ENCODE results near the gene KIF16B.

KIF16B gene

DNA sequence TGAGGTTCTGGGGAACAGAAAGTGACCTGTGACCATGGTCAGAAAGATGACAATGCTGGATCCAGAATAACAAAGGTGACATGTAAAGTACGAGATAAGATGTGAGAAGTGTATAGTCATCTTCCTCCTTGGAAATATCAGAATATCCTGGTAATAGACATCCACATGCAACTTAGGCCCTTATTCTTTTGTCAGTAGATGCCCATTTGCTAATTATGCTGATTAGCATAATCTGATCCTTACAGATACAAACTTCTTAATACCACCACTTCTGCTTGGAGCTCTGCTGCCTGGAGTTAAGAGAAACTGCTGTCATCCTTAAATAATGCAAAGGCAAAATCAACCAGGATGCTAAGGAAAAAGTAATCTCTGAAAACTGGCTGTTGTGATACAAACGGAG is 91.3 kb downstream of the KIF16B start:
- no peak overlapping the region for H3K4me3 ChIP-seq (ENCODE audit: low read depth, low read length)
- no peak overlapping the region for H3K27ac ChIP-seq
- in situ Hi-C loops (cut with HindIII; ENCODE audit: low pct_ligation_motif_present, low sequenced_read_pairs) = no loop called here
- no peaks in the 10 kb centered on the region for H3K27me3 ChIP-seq (replicated peaks)
- DNase-seq = no peak
- TF ChIP-seq, protein P1, sequence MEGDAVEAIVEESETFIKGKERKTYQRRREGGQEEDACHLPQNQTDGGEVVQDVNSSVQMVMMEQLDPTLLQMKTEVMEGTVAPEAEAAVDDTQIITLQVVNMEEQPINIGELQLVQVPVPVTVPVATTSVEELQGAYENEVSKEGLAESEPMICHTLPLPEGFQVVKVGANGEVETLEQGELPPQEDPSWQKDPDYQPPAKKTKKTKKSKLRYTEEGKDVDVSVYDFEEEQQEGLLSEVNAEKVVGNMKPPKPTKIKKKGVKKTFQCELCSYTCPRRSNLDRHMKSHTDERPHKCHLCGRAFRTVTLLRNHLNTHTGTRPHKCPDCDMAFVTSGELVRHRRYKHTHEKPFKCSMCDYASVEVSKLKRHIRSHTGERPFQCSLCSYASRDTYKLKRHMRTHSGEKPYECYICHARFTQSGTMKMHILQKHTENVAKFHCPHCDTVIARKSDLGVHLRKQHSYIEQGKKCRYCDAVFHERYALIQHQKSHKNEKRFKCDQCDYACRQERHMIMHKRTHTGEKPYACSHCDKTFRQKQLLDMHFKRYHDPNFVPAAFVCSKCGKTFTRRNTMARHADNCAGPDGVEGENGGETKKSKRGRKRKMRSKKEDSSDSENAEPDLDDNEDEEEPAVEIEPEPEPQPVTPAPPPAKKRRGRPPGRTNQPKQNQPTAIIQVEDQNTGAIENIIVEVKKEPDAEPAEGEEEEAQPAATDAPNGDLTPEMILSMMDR (IDR thresholded peaks at IDR 0.05; ENCODE audit: low read depth, low read length, missing control alignments) = no peak
- no peaks in the 10 kb centered on the region for H3K36me3 ChIP-seq (replicated peaks)

DNA sequence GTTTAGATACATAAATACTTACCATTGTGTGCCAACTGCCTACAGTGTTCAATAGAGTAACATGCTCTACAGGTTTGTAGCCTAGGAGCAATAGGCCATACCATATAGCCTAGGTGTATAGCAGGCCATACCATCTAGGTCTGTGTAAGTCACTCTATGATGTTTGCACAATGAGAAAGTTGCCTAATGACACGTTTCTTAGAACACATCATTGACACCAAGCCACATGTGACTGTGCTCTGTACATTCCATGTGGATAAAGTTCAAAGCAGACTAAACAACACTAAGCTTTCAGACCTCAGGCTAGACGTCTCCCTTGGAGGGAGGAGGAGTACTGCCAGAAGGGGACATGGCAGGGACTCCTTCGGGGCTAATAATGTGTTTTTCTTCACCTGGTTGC is 93.6 kb downstream of the KIF16B start:
- Histone ChIP-seq H3K4me3 (ENCODE audit: low read depth, low read length) (no peak overlapping the region), H3K36me3 (replicated peaks) (no peaks in the 10 kb centered on the region), H3K27ac (no peak overlapping the region), H3K27me3 (replicated peaks) (no peaks in the 10 kb centered on the region)
- TF ChIP-seq, protein P1 (IDR thresholded peaks at IDR 0.05; ENCODE audit: low read depth, low read length, missing control alignments) = no peak
- DNase-seq = no peak
- in situ Hi-C loops (cut with HindIII; ENCODE audit: low pct_ligation_motif_present, low sequenced_read_pairs) = no loop called here

DNA sequence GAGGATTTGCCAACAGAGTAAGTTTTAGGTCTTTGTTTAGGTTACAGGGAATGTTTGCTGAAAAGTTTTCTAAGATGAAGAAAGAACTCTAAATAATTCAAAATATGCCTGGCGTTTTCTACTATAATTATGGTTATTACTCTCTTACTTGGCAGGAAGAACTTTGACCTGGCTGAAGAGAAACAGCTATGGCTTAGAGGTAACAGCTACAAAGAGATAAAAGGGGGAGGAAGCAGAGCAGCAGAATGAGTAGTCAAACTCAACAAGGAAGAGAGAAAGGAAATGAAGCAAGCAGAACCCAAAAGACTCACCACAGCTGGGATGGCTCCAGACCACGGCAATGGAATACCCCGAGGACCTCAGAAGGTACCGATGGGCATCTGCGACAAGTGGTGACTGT is 95.6 kb downstream of the KIF16B start:
- no peak for DNase-seq

DNA sequence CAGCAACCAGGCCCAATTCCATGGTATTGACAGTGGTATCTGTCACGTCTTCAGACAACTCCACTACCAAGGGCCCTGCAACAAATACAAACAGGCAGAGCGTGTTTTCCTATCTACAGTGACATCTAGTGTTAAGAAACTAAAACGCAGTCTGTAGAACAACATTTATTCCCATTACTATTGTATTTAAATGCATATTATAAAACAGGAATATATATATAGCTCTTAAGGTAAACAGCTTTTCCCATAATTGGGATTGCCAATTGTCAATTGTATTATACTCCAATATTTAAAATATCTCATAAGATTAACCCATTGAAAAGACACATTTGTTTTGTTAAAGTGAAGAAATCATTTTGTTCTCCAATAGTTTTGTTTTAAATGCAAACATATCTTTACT is 97.2 kb downstream of the KIF16B start:
- Histone ChIP-seq H3K27ac (no peak overlapping the region), H3K4me3 (ENCODE audit: low read depth, low read length) (no peak overlapping the region), H3K36me3 (replicated peaks) (no peaks in the 10 kb centered on the region), H3K27me3 (replicated peaks) (no peaks in the 10 kb centered on the region)
- DNase-seq = peak; percentile 19
- TF ChIP-seq, protein P1 (IDR thresholded peaks at IDR 0.05; ENCODE audit: low read depth, low read length, missing control alignments) = peak; percentile 55
- in situ Hi-C loops (cut with HindIII; ENCODE audit: low pct_ligation_motif_present, low sequenced_read_pairs) = no loop called here

More for the DNA sequence above, 95.6 kb downstream of the KIF16B start:
- H3K4me3 ChIP-seq (ENCODE audit: low read depth, low read length) = no peak overlapping the region
- no peaks in the 10 kb centered on the region for H3K36me3 ChIP-seq (replicated peaks)
- TF ChIP-seq, protein P1 (IDR thresholded peaks at IDR 0.05; ENCODE audit: low read depth, low read length, missing control alignments) = no peak
- H3K27me3 ChIP-seq (replicated peaks) = no peaks in the 10 kb centered on the region
- H3K27ac ChIP-seq = no peak overlapping the region
- in situ Hi-C loops (cut with HindIII; ENCODE audit: low pct_ligation_motif_present, low sequenced_read_pairs) = no loop called here

DNA sequence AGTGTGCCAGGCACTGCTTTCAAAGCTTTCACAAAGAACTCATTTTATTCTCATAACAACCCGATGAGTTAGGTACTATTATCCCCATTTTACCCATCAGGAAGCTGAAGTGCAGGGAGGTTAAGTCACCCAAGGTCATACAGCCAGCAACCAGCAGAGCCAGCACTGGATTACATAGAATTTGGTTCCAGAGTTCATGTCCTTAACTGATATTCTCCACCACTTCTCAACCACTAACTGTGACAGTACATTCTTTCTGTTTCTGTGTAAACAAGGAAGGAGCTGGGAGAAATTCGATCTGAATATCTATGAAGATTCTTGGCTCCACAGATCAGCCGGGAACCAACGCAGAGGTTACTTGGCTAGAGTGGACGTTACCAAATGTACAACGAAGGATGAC is 98.0 kb downstream of the KIF16B start:
- peak; percentile 64 for DNase-seq
- Histone ChIP-seq H3K27ac (peak overlapping the region; percentile 6), H3K4me3 (ENCODE audit: low read depth, low read length) (no peak overlapping the region), H3K36me3 (replicated peaks) (no peaks in the 10 kb centered on the region), H3K27me3 (replicated peaks) (no peaks in the 10 kb centered on the region)
- in situ Hi-C loops (cut with HindIII; ENCODE audit: low pct_ligation_motif_present, low sequenced_read_pairs) = no loop called here
- TF ChIP-seq, protein P1 (IDR thresholded peaks at IDR 0.05; ENCODE audit: low read depth, low read length, missing control alignments) = no peak

DNA sequence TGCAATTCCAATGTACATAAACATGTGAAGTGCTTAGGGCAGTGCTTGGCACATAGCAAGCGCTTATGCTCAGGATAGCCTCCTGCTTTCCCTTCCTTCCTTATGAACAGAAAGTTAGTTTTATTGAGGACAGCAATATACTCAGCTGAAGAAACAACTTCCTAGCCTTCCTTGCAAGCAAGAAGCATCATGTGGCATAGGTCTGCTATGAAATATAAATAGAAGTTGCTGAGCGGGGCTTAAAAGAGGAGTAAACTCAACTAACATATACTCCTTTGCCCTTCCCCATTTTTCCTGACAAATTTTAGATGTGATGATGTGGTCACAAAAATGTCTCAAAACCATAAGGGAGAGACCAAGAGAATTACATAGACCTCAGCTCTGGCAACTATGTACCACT is 98.9 kb downstream of the KIF16B start:
- no peaks in the 10 kb centered on the region for H3K36me3 ChIP-seq (replicated peaks)
- H3K4me3 ChIP-seq (ENCODE audit: low read depth, low read length) = no peak overlapping the region
- H3K27ac ChIP-seq = no peak overlapping the region
- H3K27me3 ChIP-seq (replicated peaks) = no peaks in the 10 kb centered on the region
- TF ChIP-seq, protein P1 (IDR thresholded peaks at IDR 0.05; ENCODE audit: low read depth, low read length, missing control alignments) = no peak
- no peak for DNase-seq
- in situ Hi-C loops (cut with HindIII; ENCODE audit: low pct_ligation_motif_present, low sequenced_read_pairs) = no loop called here
